NCI-H345 (cell line): ENCODE results near the gene PRELID1.
"Not testable (repeated sequence)": the region's sequence is repeated elsewhere in the genome, so short reads cannot be mapped to it uniquely, and the experiment has no call there.

Experiments used
- DNase-seq: peaks from one replicate; lab custom pipeline; 2025; lab: John Stamatoyannopoulos, UW

PRELID1 gene

GRCh38 chr5:177336603-177337494 lies 33.2 kb downstream of the PRELID1 start:
- no peak for DNase-seq

DNA sequence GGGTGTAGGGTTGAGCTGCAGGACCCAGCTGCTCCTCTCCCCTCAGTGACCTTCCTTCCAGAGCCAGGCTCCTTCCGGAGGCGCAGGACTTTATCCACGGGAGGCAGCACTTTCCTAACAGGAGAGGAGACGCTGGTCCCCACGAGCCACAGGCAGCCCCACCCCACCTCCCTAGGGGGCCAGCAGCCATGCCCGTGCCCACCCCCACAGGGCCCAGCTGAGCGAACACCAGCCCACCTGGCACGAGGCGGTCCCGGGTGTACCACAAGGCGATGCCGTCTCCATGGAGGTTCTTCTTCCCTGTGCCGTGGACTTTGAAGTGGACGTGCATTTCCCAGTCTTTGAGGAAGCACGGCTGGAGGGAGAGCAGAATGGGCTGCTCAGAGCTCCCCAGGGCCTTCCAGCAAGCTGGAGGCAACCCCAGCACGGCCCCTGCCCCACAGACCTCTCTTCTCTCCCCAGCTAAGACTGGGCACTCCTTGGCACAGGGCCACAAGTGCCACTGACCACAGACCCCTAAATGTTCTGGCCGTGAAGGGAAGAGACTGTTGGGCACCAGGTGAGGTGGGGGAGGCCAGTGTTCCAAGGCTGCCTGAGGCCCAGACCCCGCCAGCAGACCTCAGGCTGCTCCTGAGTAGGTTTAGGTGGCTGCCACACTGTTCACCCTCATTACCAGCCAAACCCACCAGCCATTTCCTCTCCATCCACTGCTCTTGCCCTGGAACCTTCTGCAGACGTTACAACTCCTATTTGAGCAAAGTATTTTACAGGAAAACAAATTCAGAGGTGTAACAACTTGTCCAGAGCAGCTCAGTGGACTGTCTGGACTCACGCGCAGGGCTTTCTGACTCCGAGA lies 34.9 kb downstream of the PRELID1 start:
- DNase-seq, result no peak

DNA sequence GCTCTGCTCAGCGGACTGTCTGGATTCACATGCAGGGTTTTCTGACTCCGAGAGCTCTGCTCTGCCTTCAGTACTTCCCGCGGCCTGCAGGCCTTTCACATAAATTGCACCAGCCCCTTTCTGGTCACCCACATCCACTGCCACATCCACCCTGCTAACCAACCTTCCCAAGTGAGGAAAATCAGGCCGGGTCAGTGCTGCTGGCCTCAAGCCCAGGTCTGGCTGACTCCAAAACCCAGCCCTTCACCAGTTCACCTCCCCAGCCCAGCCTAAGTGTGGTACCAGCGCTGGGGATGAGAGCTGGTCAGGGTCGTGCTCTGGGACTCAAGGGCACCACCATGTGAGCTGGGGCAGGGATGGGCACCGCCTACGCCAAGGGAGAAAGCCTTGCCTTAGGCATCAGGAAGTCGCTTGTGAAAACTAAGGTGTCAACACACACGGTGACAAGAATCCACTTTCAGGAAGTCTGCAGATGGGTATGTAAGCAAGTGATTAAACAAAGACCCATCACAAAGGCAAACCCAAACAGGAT lies 35.6 kb downstream of the PRELID1 start:
- no peak for DNase-seq

DNA sequence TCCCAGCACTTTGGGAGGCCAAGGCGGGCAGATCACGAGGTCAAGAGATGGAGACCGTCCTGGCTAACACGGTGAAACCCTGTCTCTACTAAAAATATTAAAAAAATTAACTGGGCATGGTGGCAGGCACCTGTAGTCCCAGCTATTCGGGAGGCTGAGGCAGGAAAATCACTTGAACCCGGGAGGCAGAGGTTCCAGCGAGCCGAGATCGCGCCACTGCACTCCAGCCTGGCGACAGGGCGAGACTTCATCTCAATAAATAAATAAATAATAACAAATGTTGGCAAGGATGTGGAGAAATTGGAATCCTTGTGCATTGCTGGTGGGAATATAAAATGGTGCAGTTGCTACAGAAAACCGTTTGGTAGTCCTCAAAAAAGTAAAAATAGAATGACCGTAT lies 39.4 kb downstream of the PRELID1 start:
- not testable (repeated sequence) for DNase-seq

DNA sequence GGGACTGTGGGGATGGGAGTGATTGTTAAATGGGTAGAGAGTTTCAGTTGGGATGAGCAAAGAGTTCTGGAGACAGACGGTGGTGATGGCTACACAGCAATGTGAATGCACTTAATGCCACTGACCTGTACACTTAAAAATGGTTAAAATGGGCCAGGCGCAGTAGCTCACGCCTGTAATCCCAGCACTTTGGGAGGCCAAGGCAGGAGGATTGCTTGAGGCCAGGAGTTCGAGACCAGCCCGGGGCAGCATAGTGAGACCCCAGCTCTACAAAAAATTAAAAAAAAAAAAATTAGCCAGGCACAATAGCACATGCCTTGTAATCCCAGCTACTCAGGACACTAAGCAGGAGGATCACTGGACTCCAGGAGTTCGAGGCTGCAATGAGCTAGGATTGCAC lies 40.2 kb downstream of the PRELID1 start:
- DNase-seq, result no peak

GRCh38 chr5:177344891-177345290 lies 41.3 kb downstream of the PRELID1 start:
- no peak for DNase-seq

- DNase-seq, result no peak
Measured at GRCh38 chr5:177346820-177347219, 43.2 kb downstream of the PRELID1 start.

GRCh38 chr5:177347699-177348098 lies 44.1 kb downstream of the PRELID1 start:
- no peak for DNase-seq

- DNase-seq, result no peak
Measured at GRCh38 chr5:177349362-177349647, 45.7 kb downstream of the PRELID1 start.

- DNase-seq, result no peak
Measured at GRCh38 chr5:177349762-177350161, 46.2 kb downstream of the PRELID1 start.

DNA sequence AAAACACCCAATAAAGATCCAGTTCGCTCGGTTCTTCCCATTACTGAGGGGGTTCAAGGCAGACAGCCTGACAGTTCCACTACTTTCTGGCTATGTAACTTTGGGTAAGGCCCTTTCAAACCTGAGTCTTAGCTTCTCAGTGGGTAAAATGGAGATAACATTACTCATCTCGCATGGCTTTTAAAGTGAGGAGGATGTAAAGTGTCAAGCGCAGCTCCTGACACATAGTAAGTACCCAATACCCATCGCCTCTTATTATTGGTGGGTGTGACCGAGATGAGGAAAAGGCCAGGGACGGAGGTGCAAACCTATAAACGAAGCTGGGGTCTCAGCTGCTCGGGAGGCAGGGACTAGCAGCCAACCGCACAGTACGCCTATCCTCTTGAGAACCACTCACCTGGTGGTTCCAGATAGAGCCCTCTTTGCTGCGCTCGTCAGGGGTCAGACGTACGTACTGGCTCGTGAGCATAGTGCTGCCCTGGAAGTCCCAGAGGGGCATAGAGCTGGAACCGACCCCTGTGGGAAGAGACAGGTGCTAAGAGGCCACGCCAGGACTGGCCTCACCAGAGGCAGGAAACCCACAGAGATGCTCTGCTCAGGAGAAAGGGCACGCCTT lies 47.3 kb downstream of the PRELID1 start:
- no peak for DNase-seq

DNA sequence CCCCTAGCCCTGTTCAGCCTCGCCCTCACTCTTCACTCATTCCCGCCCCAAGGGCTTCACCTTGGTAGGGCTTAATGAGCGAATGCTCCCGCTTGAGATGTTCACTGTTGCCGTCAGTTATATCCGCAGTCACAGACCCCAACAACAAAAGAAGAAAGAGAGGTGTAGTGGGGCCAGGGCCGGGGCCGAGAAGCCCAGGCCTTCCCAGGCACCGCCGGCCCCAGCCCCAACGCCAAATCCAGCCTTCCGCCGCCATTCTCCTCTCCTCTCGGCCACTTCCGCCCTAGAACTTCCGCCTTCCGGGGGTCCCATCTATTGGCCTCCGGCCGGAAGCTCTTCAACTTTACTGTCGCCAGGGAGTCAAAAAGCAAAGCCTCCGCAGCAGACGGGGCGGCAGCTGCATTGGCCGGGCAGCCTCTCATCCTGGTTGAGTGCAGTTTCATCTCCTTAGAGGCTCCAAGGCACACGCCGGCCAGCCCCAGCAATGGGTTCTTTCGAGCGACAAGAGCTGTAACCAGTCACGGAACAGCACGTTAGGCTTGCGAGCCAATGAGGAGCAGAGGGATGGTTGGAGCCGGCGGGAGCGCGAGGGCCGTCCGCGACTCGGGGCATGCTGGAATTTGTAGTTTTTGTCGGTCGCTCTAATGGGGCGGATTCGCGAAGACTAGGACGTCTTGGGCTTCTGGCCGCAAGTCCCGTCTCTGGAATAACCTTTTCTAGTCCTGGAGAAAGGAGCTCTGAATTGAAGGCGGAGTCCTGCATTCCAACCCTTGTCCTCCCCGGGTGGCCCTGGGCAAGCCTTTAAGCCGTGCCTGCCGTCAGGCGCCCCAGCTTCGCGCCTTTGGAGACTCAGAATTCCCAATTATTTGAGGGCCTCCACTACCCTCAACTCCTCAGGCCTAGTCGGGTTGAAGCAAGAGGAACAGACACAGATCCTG lies 48.1 kb downstream of the PRELID1 start, which contains the start of gene LMAN2:
TSS of gene LMAN2 (minus strand) at position 277 of the 938 bp plus-strand sequence. CDS start at position 256, 21 bp downstream.
- DNase-seq, result peak; percentile 95

GRCh38 chr5:177353093-177353492 lies 49.5 kb downstream of the PRELID1 start:
- no peak for DNase-seq

GRCh38 chr5:177354256-177354655 lies 50.7 kb downstream of the PRELID1 start:
- DNase-seq, result no peak

DNA sequence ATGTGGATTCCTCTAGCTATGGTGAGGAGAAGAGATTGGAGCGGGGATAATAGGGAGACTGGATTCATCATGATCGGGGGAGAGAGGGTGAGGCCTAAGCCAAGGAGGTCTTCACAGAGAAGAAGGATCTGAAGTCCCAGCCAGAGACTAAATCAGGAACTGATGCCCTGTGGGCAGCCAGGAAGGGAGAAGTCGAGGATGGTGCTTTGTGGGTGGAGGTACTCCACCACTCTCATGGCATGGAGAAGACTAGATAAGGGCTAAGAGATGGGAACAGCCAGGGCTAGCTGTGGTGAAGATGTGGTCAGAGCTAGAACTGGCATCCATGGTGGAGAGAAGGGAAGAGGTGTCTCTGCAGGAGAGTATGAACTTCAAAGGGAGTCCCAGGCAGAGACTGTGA lies 51.1 kb downstream of the PRELID1 start:
- no peak for DNase-seq

DNA sequence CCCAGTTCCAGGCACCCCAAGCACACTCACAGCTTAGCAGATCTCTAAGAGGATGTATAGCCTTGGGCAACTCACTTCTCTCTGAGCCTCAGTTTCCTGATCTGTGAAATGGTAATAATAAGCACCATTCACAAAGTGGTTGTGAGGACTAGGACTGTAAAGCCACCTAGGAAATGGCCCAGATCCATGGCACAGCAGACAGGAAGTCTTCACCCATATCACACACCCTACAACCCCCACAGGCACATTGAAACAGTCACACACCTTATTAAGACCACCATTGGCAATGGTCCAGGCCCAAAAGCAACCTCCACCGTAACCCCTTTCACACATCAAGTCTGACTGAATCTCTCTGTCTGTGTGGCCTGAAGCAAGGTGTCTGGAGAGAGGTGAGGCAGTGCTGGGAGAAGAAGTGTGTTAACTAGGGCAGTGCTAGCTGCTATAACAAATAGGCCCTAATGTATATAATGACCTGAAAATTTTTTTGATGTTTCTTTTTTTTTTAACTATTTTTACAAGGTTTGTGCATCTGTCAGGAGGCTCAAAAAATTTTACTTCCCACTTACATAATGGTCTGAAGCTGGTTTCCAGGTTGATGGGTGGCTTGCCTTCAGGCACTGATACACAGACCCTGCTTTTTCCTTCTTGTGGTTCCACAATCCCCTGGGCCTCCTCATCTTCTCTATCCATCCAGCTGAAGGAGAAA lies 51.7 kb downstream of the PRELID1 start:
- DNase-seq, result no peak

DNA sequence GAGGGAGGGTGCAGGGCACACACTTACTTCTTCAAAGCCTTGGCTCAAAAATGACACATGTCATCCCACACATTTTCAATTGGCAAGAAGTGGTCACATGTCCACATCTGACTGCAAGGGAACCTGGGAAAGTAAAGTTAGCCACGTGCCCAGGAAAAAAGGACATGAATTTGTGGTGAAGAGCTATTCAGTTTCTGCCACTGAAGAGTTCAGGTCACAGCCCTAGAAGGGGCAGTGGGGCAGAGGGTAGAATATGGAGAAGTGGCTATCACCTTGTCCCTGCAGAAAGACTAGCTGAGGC lies 52.2 kb downstream of the PRELID1 start:
- no peak for DNase-seq
